ENCODE results near the gene TPRX1. TPM values are rescaled to one million over a fixed set of nuclear protein-coding genes. Genes with fewer than 3 reads are reported as not detected.
"Not testable (repeated sequence)": the region's sequence is repeated elsewhere in the genome, so short reads cannot be mapped to it uniquely, and the experiment has no call there.

The TPRX1 gene
- total RNA-seq, 1 experiment from 2014 or later = not detected

DNA sequence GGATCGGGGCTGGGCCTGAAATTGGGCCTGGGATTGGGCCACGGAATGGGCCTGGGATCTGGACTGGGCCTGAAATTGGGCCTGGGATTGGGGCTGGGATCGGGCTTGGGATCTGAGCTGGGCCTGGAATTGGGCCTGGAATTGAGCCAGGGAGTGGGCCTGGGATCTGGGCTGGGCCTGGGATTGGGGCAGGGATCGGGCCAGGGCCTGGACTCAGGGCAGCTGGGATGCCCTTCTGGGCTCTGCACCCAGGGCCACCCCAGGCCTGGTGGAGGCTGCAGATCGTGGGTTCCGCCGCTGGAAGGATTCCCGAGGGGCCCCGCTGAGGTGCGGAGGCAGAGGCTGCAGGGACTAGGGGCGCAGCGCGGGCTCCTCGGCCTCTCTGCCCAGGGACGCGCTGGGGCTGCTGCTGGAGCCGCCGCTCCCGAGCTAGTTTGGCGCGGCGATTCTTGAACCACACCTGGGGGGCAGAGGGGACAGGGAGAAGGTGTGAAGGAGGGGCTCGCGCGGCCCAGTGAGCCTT lies 1.8 kb downstream of the TPRX1 start:
- DNase-seq (ENCODE audit: low read depth) = no peak

DNA sequence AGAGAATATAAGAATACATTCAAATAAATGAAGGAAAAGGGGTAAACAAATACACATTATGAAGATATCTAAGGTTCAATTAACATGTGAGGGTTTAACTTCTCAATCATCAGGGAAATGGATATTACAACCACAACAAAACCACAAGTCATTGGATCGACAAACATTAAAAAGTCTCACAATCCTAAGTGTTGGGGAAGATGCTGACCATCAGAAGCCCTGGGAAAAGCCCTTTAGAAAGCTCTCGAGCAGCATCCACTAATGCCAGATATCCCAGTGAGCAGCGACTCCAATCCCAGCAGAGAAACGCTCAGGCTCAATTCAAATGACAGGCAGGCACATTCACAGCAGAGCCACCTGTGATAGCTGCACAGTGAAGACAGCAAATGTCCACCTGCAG lies 3.1 kb downstream of the TPRX1 start:
- DNase-seq (ENCODE audit: low read depth) = no peak

DNA sequence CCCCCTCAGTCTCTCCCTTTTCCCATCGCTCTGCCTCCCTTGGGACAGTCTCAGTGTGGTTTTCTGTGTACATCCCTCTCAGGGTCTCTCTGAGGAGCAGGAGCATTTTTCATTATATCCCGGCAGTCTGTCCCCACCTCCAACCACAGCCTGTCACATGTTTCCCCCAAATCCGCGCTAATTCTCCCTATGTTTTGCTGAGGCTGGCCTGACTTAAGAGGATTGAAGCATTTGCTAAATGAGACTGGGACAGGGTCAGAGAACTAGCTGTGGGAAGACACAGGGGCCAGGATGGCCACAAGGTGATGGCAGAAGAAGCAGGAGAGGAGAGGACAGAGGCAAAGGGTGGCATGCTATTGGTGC lies 5.5 kb downstream of the TPRX1 start:
- DNase-seq (ENCODE audit: low read depth) = no peak

DNA sequence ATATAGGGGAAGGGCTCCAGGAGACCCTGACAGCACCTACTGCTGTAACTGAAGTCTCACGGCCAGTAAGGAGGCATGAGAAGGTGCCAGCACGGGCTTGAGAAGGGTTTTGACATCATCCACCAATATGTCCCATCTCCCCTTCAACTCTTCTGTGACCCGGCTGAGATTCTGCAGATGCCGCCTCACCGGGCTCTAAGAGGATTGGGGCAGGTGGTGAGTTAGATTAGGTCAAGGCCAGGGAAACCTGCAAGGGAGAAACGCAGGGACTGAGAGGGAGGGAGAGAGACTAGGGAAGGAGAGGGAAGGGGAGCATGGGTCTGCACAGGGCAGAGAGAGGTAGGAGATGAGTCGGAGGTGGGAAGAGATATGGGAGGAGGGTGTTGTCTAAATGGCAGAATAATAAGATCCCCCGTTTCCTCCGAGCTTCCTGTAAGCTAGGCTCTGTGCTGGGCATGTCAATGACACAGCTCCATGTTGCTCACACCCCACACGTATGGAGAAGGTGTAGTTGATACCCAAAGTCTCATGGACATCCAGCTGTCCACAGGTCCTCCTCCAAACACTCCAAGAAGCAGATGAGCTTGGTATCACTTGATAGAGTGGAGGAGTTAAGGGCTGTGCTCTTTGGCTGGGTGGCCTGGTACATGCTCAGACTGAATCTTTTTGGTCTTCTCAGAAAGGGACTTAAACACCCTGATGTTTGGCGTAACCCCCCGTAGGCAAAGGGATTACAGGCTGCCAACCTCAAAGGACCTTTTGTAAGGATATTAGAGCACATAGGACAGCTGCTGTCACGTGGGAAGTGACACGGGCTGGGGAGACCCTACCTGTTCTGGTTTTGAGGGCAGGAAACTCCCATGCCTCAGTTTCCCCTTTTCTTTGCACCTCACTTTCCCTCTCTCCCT lies 6.1 kb downstream of the TPRX1 start:
- no peak for DNase-seq (ENCODE audit: low read depth)

DNA sequence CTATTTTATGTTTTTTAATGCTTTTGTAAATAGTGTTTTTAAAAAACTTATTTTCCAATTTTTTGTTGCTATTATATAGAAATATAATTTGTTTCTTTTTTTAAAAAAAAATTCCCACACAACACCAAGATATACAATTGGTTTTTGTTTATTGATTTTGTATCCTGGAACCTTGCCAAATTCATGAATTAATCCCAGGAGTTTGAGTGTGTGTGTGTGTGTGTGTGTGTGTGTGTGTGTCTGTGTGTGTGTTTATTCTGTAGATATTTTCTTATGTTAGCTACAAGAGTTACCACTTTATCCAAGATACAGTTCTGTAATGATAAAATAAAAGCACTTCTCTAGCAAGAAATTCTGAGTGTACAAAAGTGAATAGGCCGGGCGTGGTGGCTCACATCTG lies 7.6 kb downstream of the TPRX1 start:
- no peak for DNase-seq (ENCODE audit: low read depth)

DNA sequence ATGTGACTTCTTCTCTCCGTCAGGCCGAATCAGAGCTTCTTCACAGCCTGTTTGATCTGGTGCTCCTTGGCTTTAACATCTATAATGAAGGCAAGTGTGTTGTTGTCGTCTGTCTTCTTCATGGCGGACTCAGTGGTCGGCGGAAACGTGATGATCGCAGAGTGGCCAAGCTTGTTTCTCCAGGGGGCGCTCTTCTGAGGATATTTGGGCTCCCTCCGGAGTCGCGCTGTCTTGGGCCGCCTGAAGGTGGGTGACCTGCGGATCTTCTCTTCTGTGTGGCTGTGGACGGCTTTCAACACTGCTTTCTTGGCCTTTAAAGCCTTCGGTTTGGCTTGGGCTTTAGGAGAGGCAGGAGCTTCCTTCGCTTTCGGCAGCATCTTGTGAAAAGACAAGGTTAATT lies 9.8 kb downstream of the TPRX1 start:
- DNase-seq (ENCODE audit: low read depth) = no peak

DNA sequence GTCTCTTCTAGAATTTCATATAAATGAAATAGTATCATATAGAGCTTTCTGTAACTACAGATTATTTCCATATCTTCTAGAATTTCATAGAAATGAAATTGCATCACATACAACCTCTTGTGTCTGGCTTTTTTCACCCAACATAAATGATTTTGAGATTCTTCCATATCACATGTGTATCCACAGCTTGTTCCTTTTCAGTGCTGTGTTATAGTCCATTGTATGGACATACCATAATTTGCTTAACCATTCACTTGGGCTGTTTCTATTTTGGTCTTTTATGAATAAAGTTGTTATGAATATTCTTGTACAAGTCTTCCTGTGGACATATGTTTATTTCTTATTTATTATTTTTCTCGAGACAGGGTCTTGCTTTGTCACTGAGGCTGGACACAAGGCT lies 11.7 kb downstream of the TPRX1 start:
- DNase-seq (ENCODE audit: low read depth) = no peak

DNA sequence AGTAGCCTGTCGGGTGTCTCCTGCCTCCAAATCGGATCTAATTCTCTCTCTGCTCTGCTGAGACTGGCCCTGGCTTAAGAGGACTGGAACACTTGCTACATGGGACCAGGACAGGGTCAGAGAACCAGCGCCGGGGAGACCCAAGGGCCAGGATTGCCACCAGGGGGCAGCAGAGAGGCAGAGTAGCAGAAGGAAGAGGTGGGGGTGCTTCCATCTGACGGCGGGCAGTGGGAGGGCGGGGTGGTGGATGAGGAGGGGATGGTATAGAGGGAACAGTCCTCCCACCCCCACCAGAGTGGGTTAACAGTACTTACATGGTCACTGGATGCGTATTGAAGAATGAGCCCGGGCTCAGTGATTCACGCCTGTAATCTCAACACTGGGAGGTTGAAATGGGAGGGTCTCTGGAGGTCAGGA lies 13.9 kb downstream of the TPRX1 start:
- peak; percentile 55 for DNase-seq (ENCODE audit: low read depth)

DNA sequence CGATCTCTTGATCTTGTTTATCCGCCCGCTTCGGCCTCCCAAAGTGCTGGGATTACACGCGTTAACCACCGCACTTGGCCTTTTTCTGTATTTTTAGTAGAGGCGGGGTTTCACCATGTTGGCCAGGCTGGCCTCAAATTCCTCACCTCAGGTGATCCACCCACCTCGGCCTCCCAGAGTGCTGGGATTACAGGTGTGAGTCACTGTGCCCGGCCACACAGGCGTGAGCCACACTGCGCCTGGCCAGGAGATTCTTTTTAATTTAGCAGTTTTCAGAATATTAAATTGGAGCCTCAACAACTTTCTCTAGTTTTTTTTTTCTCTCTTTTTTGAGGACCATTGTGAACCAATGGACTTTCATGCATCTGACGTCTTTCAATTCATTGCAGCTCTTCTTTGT lies 14.5 kb downstream of the TPRX1 start:
- not testable (repeated sequence) for DNase-seq (ENCODE audit: low read depth)

DNA sequence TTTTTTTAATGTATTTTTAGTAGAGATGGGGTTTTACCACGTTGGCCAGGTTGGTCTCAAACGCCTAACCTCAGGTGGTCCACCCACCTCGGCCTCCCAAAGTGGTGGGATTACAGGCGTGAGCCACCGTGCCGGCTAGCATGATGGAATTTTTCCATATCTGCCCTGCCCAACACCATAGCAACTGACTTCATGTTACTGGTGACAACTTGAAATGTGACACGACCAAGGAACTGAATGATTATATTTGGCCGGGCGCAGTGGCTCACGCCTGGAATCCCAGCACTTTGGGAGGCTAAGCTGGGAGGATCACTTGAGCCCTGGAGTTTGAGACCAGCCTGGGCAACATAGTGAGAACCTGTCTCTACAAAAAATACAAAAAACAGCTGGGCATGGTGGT lies 17.0 kb downstream of the TPRX1 start:
- DNase-seq (ENCODE audit: low read depth) = not testable (repeated sequence)

DNA sequence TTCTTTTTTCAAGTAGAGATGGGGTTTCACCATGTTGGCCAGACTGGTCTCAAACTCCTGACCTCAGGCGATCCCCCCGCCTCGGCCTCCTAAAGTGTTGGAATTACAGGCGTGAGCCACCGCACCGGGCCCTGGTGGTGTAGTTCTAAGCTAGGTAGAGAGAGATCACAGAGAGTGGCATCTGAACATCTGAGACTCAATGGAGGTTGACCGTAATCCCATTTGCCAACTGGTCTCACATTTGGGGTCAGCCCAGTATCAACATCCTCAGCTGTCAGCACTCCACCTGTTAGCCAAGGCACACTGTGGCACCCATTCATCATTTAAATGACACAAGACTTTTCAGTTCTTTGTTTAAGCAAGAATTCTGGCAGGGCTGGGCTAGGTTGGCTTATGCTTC lies 17.8 kb downstream of the TPRX1 start:
- DNase-seq (ENCODE audit: low read depth) = no peak

DNA sequence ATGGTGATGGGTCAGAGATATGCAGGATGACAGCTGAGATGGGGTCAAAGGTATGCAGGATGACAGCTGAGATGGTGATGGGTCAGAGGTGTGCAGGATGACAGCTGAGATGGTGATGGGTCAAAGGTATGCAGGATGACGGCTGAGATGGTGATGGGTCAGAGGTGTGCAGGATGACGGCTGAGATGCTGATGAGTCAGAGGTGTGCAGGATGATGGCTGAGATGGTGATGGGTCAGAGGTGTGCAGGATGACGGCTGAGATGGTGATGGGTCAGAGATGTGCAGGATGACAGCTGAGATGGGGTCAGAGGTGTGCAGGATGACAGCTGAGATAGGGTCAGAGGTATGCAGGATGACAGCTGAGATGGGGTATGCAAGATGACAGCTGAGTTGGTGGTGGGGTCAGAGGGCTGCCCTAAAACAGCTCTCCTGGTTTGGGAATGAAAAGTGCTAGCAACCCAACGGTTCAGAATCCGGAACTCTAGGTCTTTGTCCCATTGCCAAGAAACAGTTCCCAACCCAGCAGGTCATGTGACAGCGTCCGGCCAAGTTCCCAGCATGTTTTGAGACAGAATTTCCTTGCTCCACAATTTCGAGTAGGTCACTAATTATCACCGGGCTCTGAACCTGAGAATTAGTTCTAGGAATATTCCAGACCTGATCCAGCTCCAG lies 22.6 kb downstream of the TPRX1 start:
- no peak for DNase-seq (ENCODE audit: low read depth)

DNA sequence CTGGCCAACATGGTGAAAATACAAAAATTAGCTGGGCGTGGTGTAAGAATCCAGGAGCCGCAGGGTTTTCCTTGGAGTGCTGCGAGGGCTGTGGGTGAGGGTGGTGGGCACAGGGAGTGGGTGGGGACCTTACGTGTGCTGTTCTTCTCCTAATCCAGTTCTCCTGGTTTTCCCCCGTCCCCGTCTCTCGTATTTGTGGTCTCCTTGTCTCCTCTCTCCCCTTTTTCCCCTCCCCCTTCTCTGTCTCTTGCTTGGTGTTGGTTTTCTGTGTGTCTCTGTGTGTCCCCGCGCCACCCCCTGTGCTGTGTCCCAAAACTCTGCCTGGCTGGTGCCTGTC lies 24.2 kb downstream of the TPRX1 start:
- no peak for DNase-seq (ENCODE audit: low read depth)

DNA sequence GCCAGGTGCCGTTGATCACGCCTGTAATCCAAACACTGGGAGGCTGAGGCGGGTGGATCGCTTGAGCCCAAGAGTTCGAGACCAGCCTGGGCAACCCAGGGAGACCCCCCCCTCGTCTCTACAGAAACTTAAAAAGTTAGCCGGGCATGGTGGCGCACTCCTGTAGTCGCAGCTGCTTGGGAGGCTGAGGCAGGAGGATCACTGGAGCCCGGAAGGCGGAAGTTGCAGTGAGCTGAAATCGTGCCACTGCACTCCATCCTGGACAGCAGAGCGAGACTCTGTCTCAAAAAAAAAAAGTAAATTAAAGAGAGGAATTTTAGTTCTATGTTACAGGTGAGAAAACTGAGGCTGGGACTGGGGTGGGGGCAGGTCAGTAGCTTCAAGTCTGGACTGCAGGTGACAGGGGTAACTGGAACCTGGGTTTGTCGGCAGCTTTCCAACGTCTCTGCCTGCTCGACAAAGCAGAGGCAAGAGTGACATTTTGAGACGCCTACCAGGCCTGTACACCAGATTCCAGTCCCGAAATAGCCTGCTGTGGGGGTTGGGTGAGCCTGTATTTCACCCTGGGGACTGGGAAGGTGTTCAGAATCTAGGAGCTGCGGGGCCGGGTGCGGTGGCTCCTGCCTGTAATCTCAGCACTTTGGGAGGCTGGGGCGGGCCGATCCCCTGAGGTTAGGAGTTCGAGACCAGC lies 24.7 kb downstream of the TPRX1 start:
- no peak for DNase-seq (ENCODE audit: low read depth)

DNA sequence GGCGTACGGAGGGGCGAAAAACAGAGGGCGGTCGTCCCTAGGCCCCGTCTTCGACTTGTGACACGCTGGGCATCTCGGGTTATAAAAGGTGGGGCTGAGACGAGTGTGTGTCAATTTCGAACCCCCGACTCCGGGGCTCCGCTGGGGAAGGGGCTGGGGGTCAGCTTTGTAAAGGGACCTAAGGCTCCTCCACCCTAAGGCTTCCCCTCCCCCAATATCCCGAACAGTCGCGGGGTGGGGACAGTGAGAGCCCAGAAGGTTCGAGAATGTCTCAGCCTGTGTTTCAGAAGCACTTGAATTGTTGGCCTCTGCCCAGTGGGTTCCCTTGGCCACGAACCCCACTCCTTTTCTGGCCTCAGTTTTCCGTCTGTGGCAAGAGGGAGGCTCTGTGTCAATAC lies 25.4 kb downstream of the TPRX1 start:
- DNase-seq (ENCODE audit: low read depth) = peak; percentile 16

DNA sequence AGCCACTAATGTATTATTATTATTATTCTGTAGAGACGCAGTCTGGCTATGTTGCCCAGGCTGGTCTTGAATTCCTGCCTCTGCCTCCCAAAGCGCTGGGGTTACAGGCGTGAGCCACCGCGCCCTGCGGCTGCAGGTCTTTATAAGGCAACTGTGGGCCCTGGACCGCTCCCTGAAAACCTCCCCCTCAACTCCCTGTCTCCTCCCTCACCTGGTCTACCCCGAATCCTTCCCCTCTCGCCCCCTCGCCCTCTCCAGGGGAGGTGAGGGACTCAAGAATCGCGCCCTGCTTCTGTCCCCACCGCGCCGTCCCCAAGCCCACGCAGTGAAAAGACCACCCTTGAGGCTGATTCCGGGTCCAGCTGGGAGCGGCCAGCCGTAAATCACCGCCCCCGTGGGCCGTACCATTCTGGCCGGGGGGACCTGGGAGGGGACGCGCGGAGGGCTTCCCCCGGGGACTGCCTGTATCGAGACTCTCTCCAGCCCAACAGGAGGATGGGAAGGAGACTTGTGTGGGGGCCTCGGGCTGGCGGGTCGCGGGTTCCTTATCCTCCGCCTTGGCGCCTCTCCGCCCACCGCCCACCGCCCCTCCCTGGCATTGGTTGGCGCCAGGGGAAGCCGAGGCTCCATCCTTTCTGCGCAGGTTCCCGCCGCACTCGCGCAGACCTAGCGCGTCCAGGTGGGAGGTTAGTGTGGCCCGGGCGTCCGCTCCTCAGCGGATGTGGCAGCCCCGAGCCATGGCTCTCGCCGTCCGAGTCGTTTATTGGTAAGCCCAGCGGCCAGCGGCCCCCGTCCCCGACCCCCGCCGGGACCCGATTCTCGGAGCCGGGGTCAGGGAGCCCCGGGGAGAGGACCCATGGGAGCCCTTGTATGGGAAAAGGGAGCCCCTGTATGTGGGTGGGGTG lies 26.1 kb downstream of the TPRX1 start, which contains the start of gene SELENOW:
Gene SELENOW (plus strand): TSS at position 655 of the 905 bp plus-strand sequence. CDS start 83 bp downstream, at position 738.
- DNase-seq (ENCODE audit: low read depth) = peak; percentile 72

DNA sequence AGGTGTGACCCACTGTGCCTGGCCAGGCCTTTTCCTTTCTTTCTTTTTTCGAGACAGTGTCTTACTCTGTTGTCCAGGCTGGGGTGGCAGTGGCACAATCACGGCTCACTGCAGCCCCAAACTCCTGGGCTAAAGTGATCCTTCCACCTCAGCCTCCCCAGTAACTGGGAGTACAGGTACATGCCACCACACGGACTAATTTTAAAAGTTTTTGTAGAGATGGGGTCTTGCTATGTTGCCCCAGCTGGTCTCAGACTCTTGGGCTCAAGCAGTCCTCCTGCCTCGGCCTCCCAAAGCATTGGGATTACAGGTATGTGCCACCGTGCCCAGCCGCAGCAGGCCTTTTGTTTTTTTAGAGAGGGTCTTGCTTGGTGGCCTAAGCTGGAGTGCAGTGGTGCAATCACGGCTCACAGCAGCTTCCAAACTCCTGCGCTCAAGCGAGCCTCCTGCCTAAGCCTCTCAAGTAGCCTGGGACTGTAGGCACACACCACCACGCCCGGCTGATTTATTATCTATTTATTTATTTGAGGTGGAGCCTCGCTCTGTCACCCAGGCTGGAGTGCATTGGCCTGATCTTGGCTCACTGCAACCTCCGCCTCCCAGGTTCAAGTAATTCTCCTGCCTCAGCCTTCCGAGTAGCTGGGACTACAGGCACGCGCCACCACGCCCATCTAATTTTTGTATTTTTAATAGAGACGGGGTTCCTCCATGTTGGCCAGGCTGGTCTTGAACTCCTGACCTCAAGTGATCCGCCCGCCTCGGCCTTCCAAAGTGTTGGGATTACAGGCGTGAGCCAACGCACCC lies 26.9 kb downstream of the TPRX1 start:
- DNase-seq (ENCODE audit: low read depth) = not testable (repeated sequence)

DNA sequence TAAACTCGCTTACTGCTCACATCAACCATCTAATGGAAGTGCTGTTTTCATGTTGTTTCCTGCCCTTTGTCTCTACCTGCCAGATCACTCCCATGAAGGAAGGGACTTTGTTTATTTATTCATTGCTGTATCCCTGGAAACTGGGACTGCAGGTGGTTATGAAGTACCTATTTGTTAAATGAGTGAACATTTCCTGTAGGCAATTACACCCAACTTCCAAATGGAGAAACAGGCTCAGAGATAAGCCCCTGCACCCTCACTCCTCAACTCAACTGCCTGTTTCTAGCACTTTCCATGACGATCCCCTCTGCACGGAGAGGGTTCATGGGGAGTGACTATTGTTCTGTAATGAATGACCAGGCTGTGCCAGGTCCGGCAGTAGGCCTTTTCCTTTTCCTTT lies 27.8 kb downstream of the TPRX1 start:
- peak; percentile 89 for DNase-seq (ENCODE audit: low read depth)

DNA sequence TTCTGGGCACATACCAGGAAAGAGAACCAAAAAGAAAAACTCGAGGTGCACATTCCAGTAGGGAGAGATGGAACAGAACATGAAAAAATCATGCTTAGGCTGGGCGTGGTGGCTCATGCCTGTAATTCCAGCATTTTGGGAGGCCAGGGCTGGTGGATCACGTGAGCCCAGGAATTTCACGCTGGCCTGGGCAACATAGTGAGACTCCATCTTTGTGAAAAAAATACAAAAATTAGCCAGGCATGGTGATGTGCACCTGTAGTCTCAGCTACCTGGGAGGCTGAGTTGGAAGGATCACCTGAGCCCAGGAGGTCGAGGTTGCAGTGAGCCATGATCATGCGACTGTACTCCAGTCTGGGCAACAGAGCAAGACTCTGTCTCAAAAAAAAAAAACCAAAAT lies 33.1 kb downstream of the TPRX1 start:
- DNase-seq (ENCODE audit: low read depth) = not testable (repeated sequence)

DNA sequence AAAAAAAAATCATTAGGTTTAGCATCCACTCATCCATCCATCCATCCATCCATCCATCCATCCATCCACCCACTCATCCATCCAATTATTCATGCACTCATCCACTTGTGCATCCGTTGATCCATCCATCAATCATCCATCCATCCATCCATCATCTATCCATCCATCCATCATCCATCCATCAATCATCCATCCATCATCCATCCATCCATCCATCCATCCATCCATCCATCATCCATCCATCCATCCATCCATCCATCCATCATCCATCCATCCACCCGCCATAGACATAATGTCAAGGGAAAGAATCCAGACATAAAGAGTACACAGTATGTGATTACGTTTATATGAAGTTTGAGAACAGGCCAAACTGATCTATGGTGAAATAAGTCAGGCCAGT lies 34.8 kb downstream of the TPRX1 start:
- no peak for DNase-seq (ENCODE audit: low read depth)

DNA sequence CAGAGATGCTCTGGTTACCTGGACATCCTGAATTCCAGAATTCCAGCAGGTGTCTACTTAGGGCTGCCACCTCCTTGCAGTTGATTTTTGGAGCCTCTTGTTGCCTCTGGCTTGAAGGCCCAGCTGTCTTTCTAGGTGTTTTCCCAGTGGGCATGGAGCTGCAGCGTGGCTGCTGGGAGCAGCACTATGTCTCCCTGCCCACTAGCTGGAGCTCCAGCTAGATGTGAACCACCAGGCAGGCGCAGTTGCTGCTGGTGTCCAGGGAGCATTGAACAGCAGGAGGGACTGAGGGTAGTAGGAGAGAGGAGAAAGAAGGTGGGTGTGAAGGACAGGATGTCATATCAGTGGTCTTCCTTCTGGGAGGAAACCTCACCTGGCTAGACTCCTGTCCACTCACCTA lies 35.7 kb downstream of the TPRX1 start:
- no peak for DNase-seq (ENCODE audit: low read depth)
